Astrocyte of the hippocampus (primary cell): Measurements from ENCODE around the gene ENKD1.
A peak's percentile ranks its signal among the peaks of the same experiment; 100 is the strongest.
"Not testable (repeated sequence)": the region's sequence is repeated elsewhere in the genome, so short reads cannot be mapped to it uniquely, and the experiment has no call there.

Source experiments
- DNase-seq: peaks from one replicate; pipeline ENCODE4 v3.0.0; 2011; ENCODE audit warnings: low read depth, low spot score

ENKD1 gene

GRCh38 chr16:67666559-67667452, at the start of gene ENKD1, which contains the start of gene C16orf86:
Gene ENKD1, minus strand, starts transcription at chr16:67666750. Its CDS starts 308 bp downstream, at chr16:67666442.
Gene C16orf86, plus strand, starts transcription at chr16:67666814. Its CDS starts 157 bp downstream, at chr16:67666971.
- peak; percentile 88 for DNase-seq

- no peak for DNase-seq
Measured at GRCh38 chr16:67716097-67716496, 49.5 kb upstream of the ENKD1 start.

- no peak for DNase-seq
Measured at GRCh38 chr16:67714522-67714921, 48.0 kb upstream of the ENKD1 start.

- no peak for DNase-seq
Measured at GRCh38 chr16:67713647-67714273, 47.2 kb upstream of the ENKD1 start.

GRCh38 chr16:67710607-67711006, 44.1 kb upstream of the ENKD1 start:
- no peak for DNase-seq

- no peak for DNase-seq
Measured at GRCh38 chr16:67709050-67709449, 42.5 kb upstream of the ENKD1 start.

- DNase-seq: no peak
Measured at GRCh38 chr16:67708368-67708771, 41.8 kb upstream of the ENKD1 start.

- DNase-seq: no peak
Measured at GRCh38 chr16:67707790-67708189, 41.2 kb upstream of the ENKD1 start.

- DNase-seq: no peak
Measured at GRCh38 chr16:67707210-67707609, 40.7 kb upstream of the ENKD1 start.

- no peak for DNase-seq
Measured at GRCh38 chr16:67704110-67704509, 37.6 kb upstream of the ENKD1 start.

GRCh38 chr16:67703626-67704025, 37.1 kb upstream of the ENKD1 start:
- no peak for DNase-seq

- no peak for DNase-seq
Measured at GRCh38 chr16:67702130-67702529, 35.6 kb upstream of the ENKD1 start.

GRCh38 chr16:67701420-67701819, 34.9 kb upstream of the ENKD1 start:
- DNase-seq: no peak

- DNase-seq: no peak
Measured at GRCh38 chr16:67699265-67699664, 32.7 kb upstream of the ENKD1 start.

GRCh38 chr16:67697422-67698185, 31.1 kb upstream of the ENKD1 start:
- no peak for DNase-seq

GRCh38 chr16:67694611-67695010, 28.1 kb upstream of the ENKD1 start:
- DNase-seq: no peak

- DNase-seq: not testable (repeated sequence)
Measured at GRCh38 chr16:67693517-67694285, 27.2 kb upstream of the ENKD1 start.

GRCh38 chr16:67685388-67686112, 19.0 kb upstream of the ENKD1 start:
- DNase-seq: no peak

GRCh38 chr16:67683767-67684166, 17.2 kb upstream of the ENKD1 start:
- no peak for DNase-seq
